Spleen (tissue), 7 donors: ENCODE data around the gene CST3.

Experiments used
- POLR2A ChIP-seq, 3 donors: fragments of 450-650 bp; IDR thresholded peaks; one replicate each; pipeline ENCODE4 v1.5.1; 2017; ENCODE audit warnings: antibody characterized with exemption in 3 of 3, mild to moderate bottlenecking in 1 of 3
- TF ChIP-seq, protein P1 (sequence below), 11 experiments: fragments of 200-600 bp in 7 of 11; fragments of 450-650 bp in 4 of 11; sonication (generic) in 4 of 11; IDR thresholded peaks in 8 of 11; conservative IDR thresholded peaks in 3 of 11; 1 replicate in 7 of 11; 2 replicates in 4 of 11; pipeline versions ENCODE4 v1.4.0 to v1.8.0; 2016 to 2021; ENCODE audit warnings: antibody characterized with exemption in 11 of 11, inconsistent platforms in 4 of 11, mild to moderate bottlenecking in 1 of 11
- donor health status: DM: no; HTN: no; CAD: no; lungs with moderate emphysema.
- donor health status: DM: no; HTN: no; CAD: no.
- donor health status: DM: no; HTN: no; CAD: no.

DNA sequence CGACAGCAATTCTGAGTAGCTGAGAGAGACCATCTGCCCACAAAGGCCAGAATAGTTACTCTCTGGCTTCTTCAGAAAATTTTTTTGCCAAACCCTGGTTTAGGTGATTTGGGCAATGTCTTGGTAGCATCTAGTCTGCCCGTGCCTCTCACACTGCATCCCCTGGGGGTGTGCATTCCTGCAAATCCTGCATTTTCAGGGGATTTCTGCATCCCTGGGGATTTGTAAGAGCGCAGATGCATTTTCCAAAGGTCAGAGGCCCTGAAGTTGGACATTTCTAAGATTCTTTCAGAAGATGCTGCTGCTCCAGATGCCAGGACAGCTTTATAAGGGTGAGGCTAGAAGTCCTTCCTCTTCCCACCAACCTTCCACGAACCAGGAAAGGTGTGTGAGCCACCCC lies 36.0 kb downstream of the CST3 start:
- TF ChIP-seq, protein P1, sequence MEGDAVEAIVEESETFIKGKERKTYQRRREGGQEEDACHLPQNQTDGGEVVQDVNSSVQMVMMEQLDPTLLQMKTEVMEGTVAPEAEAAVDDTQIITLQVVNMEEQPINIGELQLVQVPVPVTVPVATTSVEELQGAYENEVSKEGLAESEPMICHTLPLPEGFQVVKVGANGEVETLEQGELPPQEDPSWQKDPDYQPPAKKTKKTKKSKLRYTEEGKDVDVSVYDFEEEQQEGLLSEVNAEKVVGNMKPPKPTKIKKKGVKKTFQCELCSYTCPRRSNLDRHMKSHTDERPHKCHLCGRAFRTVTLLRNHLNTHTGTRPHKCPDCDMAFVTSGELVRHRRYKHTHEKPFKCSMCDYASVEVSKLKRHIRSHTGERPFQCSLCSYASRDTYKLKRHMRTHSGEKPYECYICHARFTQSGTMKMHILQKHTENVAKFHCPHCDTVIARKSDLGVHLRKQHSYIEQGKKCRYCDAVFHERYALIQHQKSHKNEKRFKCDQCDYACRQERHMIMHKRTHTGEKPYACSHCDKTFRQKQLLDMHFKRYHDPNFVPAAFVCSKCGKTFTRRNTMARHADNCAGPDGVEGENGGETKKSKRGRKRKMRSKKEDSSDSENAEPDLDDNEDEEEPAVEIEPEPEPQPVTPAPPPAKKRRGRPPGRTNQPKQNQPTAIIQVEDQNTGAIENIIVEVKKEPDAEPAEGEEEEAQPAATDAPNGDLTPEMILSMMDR (IDR thresholded peaks at IDR 0.05 in 8 of 11, conservative IDR thresholded peaks at IDR 0.05 in 3 of 11): no peak
- no peak for TF ChIP-seq POLR2A (IDR thresholded peaks at IDR 0.05)
